IPS DF 4.7 (cell line): ENCODE measurements around the gene TET3.

Experiments
- DNase-seq: peaks from one replicate; pipeline ENCODE4 v3.0.0-alpha.2; 2013; ENCODE audit warnings: low spot score; ENCODE audit errors: extremely low read depth

TET3 gene

GRCh38 chr2:73964223-73964622, 20.5 kb upstream of the TET3 start:
- DNase-seq: no peak

- no peak for DNase-seq
Measured at GRCh38 chr2:73965053-73965452, 19.7 kb upstream of the TET3 start.

GRCh38 chr2:73968357-73968937, 16.3 kb upstream of the TET3 start:
- no peak for DNase-seq

- DNase-seq: no peak
Measured at GRCh38 chr2:73969356-73969755, 15.4 kb upstream of the TET3 start.

- no peak for DNase-seq
Measured at GRCh38 chr2:73970141-73970803, 14.4 kb upstream of the TET3 start.

- DNase-seq: no peak
Measured at GRCh38 chr2:73970850-73971471, 13.7 kb upstream of the TET3 start.

DNA sequence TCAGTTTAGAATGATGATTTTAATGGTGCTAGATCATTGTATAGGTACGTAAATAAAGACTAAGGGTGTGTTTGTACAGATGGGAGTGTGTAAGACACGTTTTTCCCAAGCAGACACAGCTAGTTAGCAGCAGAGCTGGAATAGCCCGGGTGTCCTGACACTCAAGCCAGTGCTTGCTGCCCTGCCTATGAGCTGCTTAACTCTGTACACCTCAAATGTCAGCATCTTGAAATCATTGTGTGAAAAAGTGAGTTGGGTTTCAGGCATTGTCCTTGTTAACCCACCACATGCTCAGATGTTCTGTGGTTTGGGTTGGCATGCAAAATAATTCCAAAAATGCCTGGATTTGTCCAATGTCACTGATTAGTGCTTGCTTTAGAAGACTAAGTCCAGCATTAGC, 13.0 kb upstream of the TET3 start:
- DNase-seq: no peak

DNA sequence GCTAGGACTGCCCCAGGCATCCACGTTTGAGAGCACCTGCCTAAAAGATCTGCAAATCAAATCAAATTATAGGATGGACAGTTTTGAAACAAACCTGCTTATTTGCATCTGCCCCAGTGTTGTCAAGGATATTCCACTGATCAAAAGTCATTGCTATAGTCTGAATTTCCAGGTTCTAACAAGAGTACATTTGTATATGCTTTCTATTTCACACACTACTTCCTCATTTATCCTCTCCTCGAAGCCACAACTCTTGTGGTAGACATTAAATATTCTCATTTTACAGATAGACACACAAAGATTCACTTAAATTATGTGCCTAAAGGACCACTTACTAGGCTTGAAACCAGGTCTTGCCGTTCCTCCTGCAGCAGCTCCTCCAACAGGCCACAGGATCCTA, 11.9 kb upstream of the TET3 start:
- no peak for DNase-seq

DNA sequence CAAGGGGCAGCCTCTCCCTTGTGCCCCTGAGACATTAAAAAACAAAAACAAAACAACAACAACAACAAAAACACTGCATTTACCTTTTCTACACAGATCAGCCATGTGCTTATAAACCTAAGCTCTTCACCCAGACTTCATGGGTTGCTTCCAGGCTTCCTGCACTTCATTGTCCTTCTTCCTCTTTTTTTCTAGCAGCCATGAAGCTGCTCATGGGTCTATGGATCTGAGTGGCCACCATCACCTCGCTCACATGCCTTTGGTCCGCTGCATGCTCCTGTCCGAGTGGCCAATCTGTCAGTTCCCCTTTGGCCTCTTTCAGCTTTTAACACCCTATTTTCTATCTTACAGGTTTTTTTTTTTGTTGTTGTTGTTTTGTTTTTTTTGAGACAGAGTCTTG, 9.0 kb upstream of the TET3 start:
- DNase-seq: no peak

DNA sequence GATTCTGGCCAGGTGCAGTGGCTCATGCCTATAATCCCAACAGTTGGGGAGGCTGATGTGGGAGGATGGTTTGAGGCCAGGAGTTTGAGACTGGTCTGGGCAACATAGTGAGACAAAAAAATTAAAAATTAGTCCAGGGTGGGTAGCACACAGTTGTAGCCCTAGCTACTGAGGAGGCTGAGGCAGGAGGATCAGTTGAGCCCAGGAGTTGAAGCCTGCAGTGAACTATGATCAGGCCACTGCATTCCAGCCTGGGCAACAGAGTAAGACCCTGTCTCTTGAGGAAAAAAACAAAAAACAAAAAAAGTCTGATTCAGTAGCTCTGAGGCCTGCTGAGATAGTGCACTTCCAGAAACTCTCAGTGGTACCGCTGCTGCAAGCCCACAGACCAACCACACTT, 7.9 kb upstream of the TET3 start:
- DNase-seq: no peak

GRCh38 chr2:73977466-73977865, 7.2 kb upstream of the TET3 start:
- no peak for DNase-seq

- no peak for DNase-seq
Measured at GRCh38 chr2:73979021-73979420, 5.7 kb upstream of the TET3 start.

GRCh38 chr2:73979686-73980085, 5.0 kb upstream of the TET3 start:
- DNase-seq: no peak

- DNase-seq: no peak
Measured at GRCh38 chr2:73980566-73980965, 4.1 kb upstream of the TET3 start.

DNA sequence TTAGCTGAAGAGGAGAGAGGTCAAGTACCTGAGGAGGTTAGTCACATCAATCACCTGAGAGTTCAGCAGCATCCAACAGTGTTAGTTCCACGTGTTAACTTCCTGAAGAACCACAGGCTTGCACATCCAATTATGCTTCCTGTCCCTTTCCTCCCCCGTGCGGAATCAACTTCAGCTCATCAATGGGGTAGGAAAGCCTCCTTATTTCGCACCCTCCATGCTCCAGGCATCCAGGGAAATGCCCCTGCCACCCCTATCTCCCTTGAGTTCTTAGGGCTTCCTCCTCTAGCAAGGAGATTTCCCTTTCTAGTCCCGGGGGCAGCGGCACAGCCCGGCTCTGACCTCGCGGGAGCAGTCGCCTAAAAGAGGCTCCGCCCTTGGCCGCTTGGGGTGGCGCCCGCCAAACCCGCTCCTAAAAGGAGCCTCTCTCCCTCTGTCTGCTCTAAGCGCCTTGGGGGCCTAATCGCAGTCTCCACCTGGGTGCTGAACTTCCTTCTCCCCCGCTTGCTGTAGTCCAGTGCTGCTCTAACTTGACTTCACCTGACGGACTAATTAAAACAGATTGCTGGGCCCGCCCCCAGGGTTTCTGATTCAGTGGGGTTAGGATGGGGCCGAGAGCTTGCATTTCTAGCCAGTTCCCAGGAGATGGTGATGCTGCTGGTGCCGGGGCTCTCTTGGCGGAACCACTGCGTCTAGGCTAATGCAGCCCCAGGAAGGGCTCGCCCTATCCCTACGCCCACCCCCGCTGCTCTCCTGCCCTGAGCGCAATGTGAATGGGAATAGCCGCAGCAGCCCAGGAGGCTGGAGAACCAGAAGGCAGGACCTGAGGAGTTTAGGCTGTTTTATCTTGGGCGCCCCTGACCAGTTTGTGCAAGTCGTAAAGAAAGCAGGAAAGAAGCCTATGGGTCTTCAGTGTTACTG, 3.4 kb upstream of the TET3 start:
- DNase-seq: no peak

DNA sequence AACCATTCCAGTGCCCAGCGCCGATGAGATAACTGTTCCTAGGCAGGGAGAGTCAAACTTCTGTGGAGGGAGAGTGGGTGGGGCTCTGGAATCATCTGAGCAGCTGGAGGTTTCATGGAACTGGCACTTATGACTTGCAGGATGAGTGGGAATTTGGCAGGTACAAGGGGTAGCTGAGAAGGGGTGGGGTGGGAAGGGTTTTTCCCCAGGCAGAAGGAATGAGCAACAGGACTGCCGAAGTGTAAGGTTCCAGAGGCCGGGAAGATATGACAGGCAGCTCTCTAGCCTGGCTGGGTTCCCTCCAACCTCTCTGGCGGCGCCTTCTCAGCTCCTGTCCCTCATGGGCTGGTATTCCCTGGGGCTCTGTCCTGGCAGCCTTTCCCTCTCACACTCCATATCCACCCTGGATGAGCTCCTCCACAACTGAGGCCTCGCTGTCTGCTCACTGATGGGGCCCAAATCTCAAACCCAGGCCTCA, 2.5 kb upstream of the TET3 start:
- DNase-seq: no peak

DNA sequence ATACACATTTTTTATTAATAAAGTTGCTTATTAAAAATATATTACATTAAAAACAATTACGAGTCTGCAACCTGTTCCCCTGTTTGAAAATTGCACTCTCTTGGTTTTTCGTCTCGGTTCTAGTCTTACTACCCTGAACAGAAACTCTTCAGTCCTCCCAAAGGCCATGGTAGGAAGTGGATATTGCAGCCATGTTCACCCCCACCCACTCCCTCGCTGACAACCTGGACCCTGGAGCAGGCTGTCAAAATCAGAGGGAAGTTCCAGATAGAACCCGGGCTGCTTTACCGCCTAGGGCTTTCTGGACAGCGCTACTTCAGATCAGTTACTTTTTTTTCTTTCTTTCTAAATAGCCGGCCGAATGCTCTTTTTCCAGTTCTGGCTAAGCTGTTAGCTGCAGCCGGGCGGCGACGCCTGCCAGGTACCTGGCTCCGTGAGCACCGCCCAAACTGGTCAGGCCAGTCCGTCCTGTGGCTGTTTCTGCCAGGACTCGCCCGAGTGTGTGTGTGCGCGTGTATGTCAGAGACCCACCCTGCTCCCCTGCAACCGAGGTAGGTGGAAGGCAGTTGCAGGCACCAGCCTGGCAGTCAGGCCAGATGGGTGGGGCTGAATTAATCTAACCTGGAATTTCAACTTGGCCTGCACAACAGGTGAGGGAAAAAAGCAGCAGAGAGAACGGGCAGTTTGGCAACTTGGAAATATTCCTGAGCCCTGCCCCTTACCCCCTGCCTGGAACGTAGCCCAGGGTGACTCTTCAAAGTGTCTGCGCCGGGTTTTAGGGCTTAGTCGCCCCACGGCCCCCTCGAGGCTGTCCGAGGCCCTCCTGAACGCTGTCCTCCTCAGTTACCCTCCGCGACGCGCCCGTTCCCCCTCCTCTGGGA, 1.1 kb upstream of the TET3 start:
- no peak for DNase-seq

DNA sequence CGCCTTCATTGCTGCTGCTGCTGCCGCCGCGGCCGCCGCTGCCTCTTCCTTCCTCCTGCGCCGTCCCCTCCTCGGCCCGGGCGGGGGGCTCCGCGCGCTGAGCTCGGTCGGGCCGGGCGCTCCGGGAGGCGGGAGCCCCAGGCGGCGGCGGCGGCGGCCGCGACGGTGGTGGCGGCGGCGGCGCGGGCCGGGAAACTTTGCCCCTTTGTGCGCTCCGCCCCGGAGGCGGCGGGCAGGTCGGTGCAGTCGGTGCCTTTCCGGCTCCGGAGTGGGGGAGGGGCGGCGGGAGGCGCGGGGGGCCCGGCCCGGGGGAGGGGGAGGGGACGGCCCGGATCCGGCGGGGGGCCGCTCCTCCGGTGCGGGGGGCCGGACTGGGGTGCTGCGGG, 205 bp downstream of the TET3 start:
- DNase-seq: no peak

- no peak for DNase-seq
Measured at GRCh38 chr2:73985308-73986084, 786 bp downstream of the TET3 start.

DNA sequence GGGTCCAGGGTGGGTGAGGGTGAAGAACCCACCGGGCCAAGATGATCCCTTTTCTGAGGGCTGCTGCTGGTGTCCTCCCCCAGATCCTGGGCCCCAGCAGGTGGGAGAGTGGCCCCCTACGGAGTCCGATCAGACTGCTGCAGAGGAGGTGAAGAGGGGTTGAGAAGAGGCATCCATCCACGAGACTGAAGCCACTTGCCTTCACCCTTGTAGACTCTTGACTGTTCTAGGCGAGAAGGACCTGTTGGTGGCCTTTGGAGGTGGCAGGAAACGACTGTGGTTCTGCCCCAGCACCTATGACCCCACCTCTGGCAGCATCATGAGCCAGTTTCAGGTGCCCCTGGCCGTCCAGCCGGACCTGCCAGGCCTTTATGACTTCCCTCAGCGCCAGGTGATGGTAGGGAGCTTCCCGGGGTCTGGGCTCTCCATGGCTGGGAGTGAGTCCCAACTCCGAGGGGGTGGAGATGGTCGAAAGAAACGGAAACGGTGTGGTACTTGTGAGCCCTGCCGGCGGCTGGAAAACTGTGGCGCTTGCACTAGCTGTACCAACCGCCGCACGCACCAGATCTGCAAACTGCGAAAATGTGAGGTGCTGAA, 1.5 kb downstream of the TET3 start:
- no peak for DNase-seq
